Tibial nerve (tissue), 4 donors: ENCODE data around the gene PDIA5. TPM values are rescaled to one million over a fixed set of nuclear protein-coding genes. Genes with fewer than 3 reads are reported as not detected.

ENCODE experiments used
- DNase-seq, 2 donors: peaks; one replicate each; pipeline ENCODE4 v3.0.0-alpha.2; 2019; ENCODE audit warnings: low spot score in 2 of 2
- H3K27ac ChIP-seq, 4 donors: fragments of 200-600 bp; sonication (generic) in 3 of 4; one replicate each; pipeline ENCODE4 v1.5.1; 2017 to 2019; ENCODE audit warnings: mild to moderate bottlenecking in 1 of 4
- H3K27me3 ChIP-seq, 2 donors: fragments of 200-600 bp; sonication (generic) in 1 of 2; one replicate each; pipeline versions ENCODE4 v1.5.1 to v1.6.0; 2017 to 2019
- H3K36me3 ChIP-seq, 3 donors: fragments of 200-600 bp; sonication (generic); one replicate each; pipeline ENCODE4 v1.5.1; 2018 to 2019
- H3K4me1 ChIP-seq, 4 donors: fragments of 200-600 bp; sonication (generic) in 3 of 4; one replicate each; pipeline ENCODE4 v1.5.1; 2017 to 2019
- H3K4me3 ChIP-seq, 4 donors: fragments of 200-600 bp; sonication (generic) in 3 of 4; one replicate each; pipeline ENCODE4 v1.5.1; 2017 to 2019; ENCODE audit warnings: mild to moderate bottlenecking in 1 of 4, moderate library complexity in 1 of 4
- H3K9me3 ChIP-seq, 4 donors: fragments of 200-600 bp; sonication (generic) in 3 of 4; one replicate each; pipeline ENCODE4 v1.5.1; 2017 to 2019
- CTCF ChIP-seq, 5 experiments: fragments of 200-600 bp in 3 of 5; fragments of 450-650 bp in 2 of 5; sonication (generic) in 3 of 5; IDR thresholded peaks; one replicate each; pipeline ENCODE4 v1.5.1; 2016 to 2019; ENCODE audit warnings: antibody characterized with exemption in 5 of 5, mild to moderate bottlenecking in 3 of 5, moderate library complexity in 2 of 5
- EP300 ChIP-seq, 2 donors: sonication (generic); formaldehyde crosslinking; IDR thresholded peaks; one replicate each; pipeline ENCODE4 v1.6.1; 2017; ENCODE audit warnings: antibody characterized with exemption in 2 of 2, mild to moderate bottlenecking in 1 of 2
- POLR2A ChIP-seq, 2 donors: fragments of 450-650 bp; IDR thresholded peaks; one replicate each; pipeline ENCODE4 v1.6.1; 2017; ENCODE audit warnings: antibody characterized with exemption in 2 of 2, mild to moderate bottlenecking in 2 of 2, moderate library complexity in 2 of 2
- WGBS, 2 donors: methylation state at CpG; one replicate each; pipeline ENCODE4 v1.1.5; 2018; 5-methylcytosine and 5-hydroxymethylcytosine counted together
- total RNA-seq, 4 donors: library from RNA; depleted of rRNA; stranded (reverse); fragments of >200 nt; gene quantifications; one replicate each; pipeline ENCODE4 v1.1.0, GENCODE V29; 2016

Gene PDIA5
- total RNA-seq, 4 donors from 2014 or later = 18.3 to 41.0 (median 20.3) TPM

- H3K36me3 ChIP-seq = no peaks in the 10 kb centered on the region
- no peaks in the 10 kb centered on the region for H3K4me1 ChIP-seq
- TF ChIP-seq EP300 (IDR thresholded peaks at IDR 0.05) (no peak), CTCF (IDR thresholded peaks at IDR 0.05) (no peak), POLR2A (IDR thresholded peaks at IDR 0.05) (no peak)
Measured at GRCh38 chr3:123038751-123039150, 28.1 kb upstream of the PDIA5 start.

GRCh38 chr3:123039178-123039577 is 27.6 kb upstream of the PDIA5 start:
- peaks cover 0 to 7% of the 10 kb centered on the region in 2 donors for H3K27me3 ChIP-seq
- no peaks in the 10 kb centered on the region for H3K9me3 ChIP-seq
- WGBS, 2 donors = 77 to 78% methylated on average over 3 of the region's 3 CpGs
- H3K4me1 ChIP-seq = no peaks in the 10 kb centered on the region
- DNase-seq = no peak
- no peak overlapping the region for H3K4me3 ChIP-seq
- H3K27ac ChIP-seq = no peak overlapping the region
- TF ChIP-seq EP300 (IDR thresholded peaks at IDR 0.05) (no peak), CTCF (IDR thresholded peaks at IDR 0.05) (no peak), POLR2A (IDR thresholded peaks at IDR 0.05) (no peak)
- no peaks in the 10 kb centered on the region for H3K36me3 ChIP-seq

More at GRCh38 chr3:123038751-123039150, 28.1 kb upstream of the PDIA5 start:
- no peak overlapping the region for H3K4me3 ChIP-seq
- no peak for DNase-seq
- H3K27ac ChIP-seq = no peak overlapping the region
- no peaks in the 10 kb centered on the region for H3K9me3 ChIP-seq
- peaks cover 0 to 7% of the 10 kb centered on the region in 2 donors for H3K27me3 ChIP-seq

- TF ChIP-seq EP300 (IDR thresholded peaks at IDR 0.05) (no peak), CTCF (IDR thresholded peaks at IDR 0.05) (no peak), POLR2A (IDR thresholded peaks at IDR 0.05) (no peak)
- H3K27me3 ChIP-seq = peaks cover 0 to 2% of the 10 kb centered on the region in 2 donors
- WGBS, 2 donors = 74 to 75% methylated on average over 6 of the region's 6 CpGs
- no peak overlapping the region for H3K4me3 ChIP-seq
- H3K27ac ChIP-seq = no peak overlapping the region
- H3K9me3 ChIP-seq = no peaks in the 10 kb centered on the region
- no peaks in the 10 kb centered on the region for H3K36me3 ChIP-seq
- H3K4me1 ChIP-seq = no peaks in the 10 kb centered on the region
- no peak for DNase-seq
Measured at GRCh38 chr3:123042413-123042812, 24.4 kb upstream of the PDIA5 start.

GRCh38 chr3:123044981-123045763 is 21.7 kb upstream of the PDIA5 start:
- H3K4me3 ChIP-seq = no peak overlapping the region
- no peaks in the 10 kb centered on the region for H3K36me3 ChIP-seq
- no peak for TF ChIP-seq CTCF (IDR thresholded peaks at IDR 0.05)
- TF ChIP-seq EP300 (IDR thresholded peaks at IDR 0.05) = no peak
- TF ChIP-seq POLR2A (IDR thresholded peaks at IDR 0.05) = no peak
- H3K4me1 ChIP-seq = no peaks in the 10 kb centered on the region
- H3K9me3 ChIP-seq = no peaks in the 10 kb centered on the region
- no peak overlapping the region for H3K27ac ChIP-seq
- no peak for DNase-seq
- WGBS, 2 donors = 60 to 61% methylated on average over 5 of the region's 5 CpGs
- peaks cover 0 to 2% of the 10 kb centered on the region in 2 donors for H3K27me3 ChIP-seq

- peaks cover 0 to 2% of the 10 kb centered on the region in 2 donors for H3K27me3 ChIP-seq
- no peak for TF ChIP-seq CTCF (IDR thresholded peaks at IDR 0.05)
- no peak overlapping the region for H3K27ac ChIP-seq
- no peaks in the 10 kb centered on the region for H3K9me3 ChIP-seq
- no peaks in the 10 kb centered on the region for H3K36me3 ChIP-seq
- WGBS, 2 donors = 41 to 47% methylated on average over 10 of the region's 10 CpGs
- no peaks in the 10 kb centered on the region for H3K4me1 ChIP-seq
- H3K4me3 ChIP-seq = no peak overlapping the region
- DNase-seq = no peak
Measured at GRCh38 chr3:123046262-123047061, 20.4 kb upstream of the PDIA5 start.
